ENCODE data around the gene NOXA1.

- TF ChIP-seq CTCF (IDR thresholded peaks at IDR 0.05): no peak
- TF ChIP-seq POLR2A (IDR thresholded peaks at IDR 0.05): no peak
Observed at GRCh38 chr9:137394866-137395665, 28.1 kb upstream of the NOXA1 start.

Data from sigmoid colon (tissue), 3 donors.